Tibial artery (tissue), 4 donors: ENCODE data around the gene VWA5B2.

ENCODE experiments used
- DNase-seq, 2 donors: peaks; one replicate each; pipeline ENCODE4 v3.0.0-alpha.2; 2019
- H3K27ac ChIP-seq, 2 donors: fragments of 200-600 bp; sonication (generic) in 1 of 2; 1 replicate in 1 of 2; 2 replicates in 1 of 2; pipeline ENCODE4 v1.5.1; 2018 to 2019; ENCODE audit warnings: mild to moderate bottlenecking in 1 of 2
- H3K27me3 ChIP-seq, 2 donors: fragments of 200-600 bp; sonication (generic) in 1 of 2; one replicate each; pipeline versions ENCODE4 v1.5.1 to v1.6.0; 2016 to 2019
- H3K36me3 ChIP-seq, 3 donors: fragments of 200-600 bp; sonication (generic) in 2 of 3; one replicate each; pipeline ENCODE4 v1.5.1; 2016 to 2019; ENCODE audit warnings: mild to moderate bottlenecking in 2 of 3
- H3K4me1 ChIP-seq, 4 donors: fragments of 200-600 bp; sonication (generic) in 2 of 4; 1 replicate in 3 of 4; 2 replicates in 1 of 4; pipeline ENCODE4 v1.5.1; 2016 to 2019
- H3K4me3 ChIP-seq, 2 donors: fragments of 200-600 bp; sonication (generic) in 1 of 2; 1 replicate in 1 of 2; 2 replicates in 1 of 2; pipeline ENCODE4 v1.5.1; 2018 to 2019; ENCODE audit warnings: mild to moderate bottlenecking in 2 of 2
- H3K9me3 ChIP-seq, 3 donors: fragments of 200-600 bp; sonication (generic) in 1 of 3; one replicate each; pipeline ENCODE4 v1.5.1; 2016 to 2019
- intact Hi-C: fragments of 100-400 bp; cut with DNase I; formaldehyde crosslinking; loops from one replicate; pipeline ENCODE4 v1.15.0; 2023; ENCODE audit warnings: low total_unique reads
- TF ChIP-seq, protein P1 (sequence below), 2 experiments: fragments of 200-600 bp in 1 of 2; fragments of 450-650 bp in 1 of 2; IDR thresholded peaks; one replicate each; pipeline ENCODE4 v1.5.1; 2017 to 2019; ENCODE audit warnings: antibody characterized with exemption in 2 of 2, mild to moderate bottlenecking in 1 of 2, moderate library complexity in 1 of 2

Gene VWA5B2

DNA sequence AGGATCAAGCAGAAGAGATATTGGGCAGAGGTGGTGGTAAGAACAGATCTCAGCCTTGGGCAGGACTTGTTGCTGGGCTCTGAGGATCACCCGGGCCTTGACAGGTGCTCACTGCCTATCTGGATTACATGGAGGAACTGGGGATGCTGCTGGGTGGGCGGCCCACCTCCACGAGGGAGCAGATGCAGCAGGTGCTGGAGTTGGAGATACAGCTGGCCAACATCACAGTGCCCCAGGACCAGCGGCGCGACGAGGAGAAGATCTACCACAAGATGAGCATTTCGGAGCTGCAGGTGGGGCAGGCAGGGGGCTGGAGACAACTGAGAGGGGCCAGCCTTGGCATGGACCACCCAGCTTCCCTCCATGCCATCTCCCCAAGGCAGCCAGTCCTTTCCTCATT is 54.3 kb downstream of the VWA5B2 start:
- TF ChIP-seq, protein P1, sequence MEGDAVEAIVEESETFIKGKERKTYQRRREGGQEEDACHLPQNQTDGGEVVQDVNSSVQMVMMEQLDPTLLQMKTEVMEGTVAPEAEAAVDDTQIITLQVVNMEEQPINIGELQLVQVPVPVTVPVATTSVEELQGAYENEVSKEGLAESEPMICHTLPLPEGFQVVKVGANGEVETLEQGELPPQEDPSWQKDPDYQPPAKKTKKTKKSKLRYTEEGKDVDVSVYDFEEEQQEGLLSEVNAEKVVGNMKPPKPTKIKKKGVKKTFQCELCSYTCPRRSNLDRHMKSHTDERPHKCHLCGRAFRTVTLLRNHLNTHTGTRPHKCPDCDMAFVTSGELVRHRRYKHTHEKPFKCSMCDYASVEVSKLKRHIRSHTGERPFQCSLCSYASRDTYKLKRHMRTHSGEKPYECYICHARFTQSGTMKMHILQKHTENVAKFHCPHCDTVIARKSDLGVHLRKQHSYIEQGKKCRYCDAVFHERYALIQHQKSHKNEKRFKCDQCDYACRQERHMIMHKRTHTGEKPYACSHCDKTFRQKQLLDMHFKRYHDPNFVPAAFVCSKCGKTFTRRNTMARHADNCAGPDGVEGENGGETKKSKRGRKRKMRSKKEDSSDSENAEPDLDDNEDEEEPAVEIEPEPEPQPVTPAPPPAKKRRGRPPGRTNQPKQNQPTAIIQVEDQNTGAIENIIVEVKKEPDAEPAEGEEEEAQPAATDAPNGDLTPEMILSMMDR (IDR thresholded peaks at IDR 0.05) = no peak
- H3K27ac ChIP-seq = no peak overlapping the region
- intact Hi-C loops = no loop called here

DNA sequence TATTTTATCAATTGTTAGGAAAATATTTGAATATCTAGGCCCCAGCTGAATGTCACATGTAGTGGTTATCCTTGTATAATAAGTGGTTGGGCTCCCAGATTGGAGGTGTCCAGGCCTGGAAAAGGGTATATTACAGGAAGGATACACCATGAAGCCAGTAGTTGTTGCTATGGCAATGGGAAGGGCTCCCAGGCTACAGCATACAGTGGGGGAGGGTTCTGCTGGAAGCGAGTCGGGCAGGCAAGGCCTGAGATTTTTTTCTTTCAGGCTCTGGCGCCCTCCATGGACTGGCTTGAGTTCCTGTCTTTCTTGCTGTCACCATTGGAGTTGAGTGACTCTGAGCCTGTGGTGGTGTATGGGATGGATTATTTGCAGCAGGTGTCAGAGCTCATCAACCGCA is 55.3 kb downstream of the VWA5B2 start:
- Histone ChIP-seq H3K4me3 (no peak overlapping the region), H3K27me3 (peaks cover 0 to 10% of the 10 kb centered on the region in 2 donors), H3K36me3 (no peaks in the 10 kb centered on the region), H3K9me3 (no peaks in the 10 kb centered on the region), H3K4me1 (no peaks in the 10 kb centered on the region), H3K27ac (no peak overlapping the region)
- intact Hi-C loops = no loop called here
- no peak for DNase-seq
- TF ChIP-seq, protein P1 (IDR thresholded peaks at IDR 0.05) = no peak

More for the DNA sequence above, 54.3 kb downstream of the VWA5B2 start:
- H3K36me3 ChIP-seq = no peaks in the 10 kb centered on the region
- no peak for DNase-seq
- H3K27me3 ChIP-seq = peaks cover 0 to 5% of the 10 kb centered on the region in 2 donors
- no peaks in the 10 kb centered on the region for H3K4me1 ChIP-seq
- no peaks in the 10 kb centered on the region for H3K9me3 ChIP-seq
- no peak overlapping the region for H3K4me3 ChIP-seq

GRCh38 chr3:184289426-184289938 is 60.1 kb downstream of the VWA5B2 start:
- no peak for DNase-seq
- Histone ChIP-seq H3K36me3 (no peaks in the 10 kb centered on the region), H3K27me3 (peaks cover 0 to 26% of the 10 kb centered on the region in 2 donors), H3K27ac (no peak overlapping the region), H3K4me1 (no peaks in the 10 kb centered on the region), H3K4me3 (no peak overlapping the region), H3K9me3 (no peaks in the 10 kb centered on the region)
- TF ChIP-seq, protein P1 (IDR thresholded peaks at IDR 0.05) = no peak
- intact Hi-C loops = no loop called here

- no peak for DNase-seq
- Histone ChIP-seq H3K36me3 (no peaks in the 10 kb centered on the region), H3K9me3 (no peaks in the 10 kb centered on the region), H3K27ac (no peak overlapping the region), H3K4me3 (no peak overlapping the region), H3K27me3 (peaks cover 0 to 26% of the 10 kb centered on the region in 2 donors), H3K4me1 (no peaks in the 10 kb centered on the region)
- TF ChIP-seq, protein P1 (IDR thresholded peaks at IDR 0.05) = no peak
- intact Hi-C loops = no loop called here
Measured at GRCh38 chr3:184290331-184290730, 60.9 kb downstream of the VWA5B2 start.

DNA sequence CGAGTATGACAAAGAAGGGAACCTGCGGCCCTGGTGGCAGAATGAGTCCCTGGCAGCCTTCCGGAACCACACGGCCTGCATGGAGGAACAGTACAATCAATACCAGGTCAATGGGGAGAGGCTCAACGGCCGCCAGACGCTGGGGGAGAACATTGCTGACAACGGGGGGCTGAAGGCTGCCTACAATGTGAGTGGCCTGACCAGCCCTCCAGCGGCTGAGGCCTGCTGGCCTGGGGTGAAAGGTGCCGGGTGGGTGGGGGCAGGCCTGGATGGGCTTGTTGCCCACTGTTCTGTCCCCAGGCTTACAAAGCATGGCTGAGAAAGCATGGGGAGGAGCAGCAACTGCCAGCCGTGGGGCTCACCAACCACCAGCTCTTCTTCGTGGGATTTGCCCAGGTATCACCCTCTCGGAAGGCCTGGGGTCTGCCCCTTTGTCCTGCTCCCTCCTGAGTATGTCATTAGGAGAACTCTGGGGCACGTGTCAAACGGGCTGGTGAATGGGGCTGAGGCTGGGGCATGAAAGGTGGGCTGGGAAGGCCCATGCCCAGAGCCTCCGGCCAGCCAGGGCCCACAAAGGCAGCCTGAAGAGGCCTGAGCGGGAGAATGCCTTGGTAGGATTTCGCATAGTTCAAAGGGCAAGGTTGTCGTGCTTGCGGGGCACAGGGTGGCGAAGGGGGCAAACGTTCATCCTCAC is 61.8 kb downstream of the VWA5B2 start:
- DNase-seq = no peak
- Histone ChIP-seq H3K9me3 (no peaks in the 10 kb centered on the region), H3K4me1 (no peaks in the 10 kb centered on the region), H3K27me3 (peaks cover 0 to 24% of the 10 kb centered on the region in 2 donors), H3K27ac (no peak overlapping the region), H3K36me3 (no peaks in the 10 kb centered on the region), H3K4me3 (no peak overlapping the region)
- TF ChIP-seq, protein P1 (IDR thresholded peaks at IDR 0.05) = no peak
- intact Hi-C loops = no loop called here
